K562 (cell line): ENCODE data around the gene MCCD1. TPM values are rescaled to one million over a fixed set of nuclear protein-coding genes. Genes with fewer than 3 reads are reported as not detected.

ENCODE experiments used
- CBFA2T2 ChIP-seq: fragments of 450-650 bp; conservative IDR thresholded peaks from 2 replicates; pipeline ENCODE4 v1.6.1; 2017; ENCODE audit warnings: mild to moderate bottlenecking
- CBX8 ChIP-seq: fragments of 200-600 bp; sonication (generic); IDR thresholded peaks from 2 replicates; pipeline ENCODE4 v1.6.1; 2012; ENCODE audit warnings: borderline replicate concordance, mixed run types, low read depth, mild to moderate bottlenecking, moderate library complexity, mixed read lengths, low read length, control low read depth, inconsistent platforms; ENCODE audit not compliant: poor library complexity, severe bottlenecking; ENCODE audit errors: extremely low read depth
- CHD2 ChIP-seq: IDR thresholded peaks from 2 replicates; pipeline ENCODE4 v1.6.1; 2011; ENCODE audit warnings: low read depth, low read length
- E2F3 ChIP-seq: fragments of 250-450 bp; sonication (Bioruptor Pico); IDR thresholded peaks from 2 replicates; pipeline ENCODE4 v1.4.0; 2020; ENCODE audit warnings: mild to moderate bottlenecking
- FOXP1 ChIP-seq: sonication (generic); formaldehyde crosslinking; IDR thresholded peaks from 2 replicates; pipeline ENCODE4 v1.8.0; 2022; ENCODE audit warnings: mild to moderate bottlenecking, missing genetic modification reagents
- GATAD2A ChIP-seq: fragments of 450-650 bp; IDR thresholded peaks from 2 replicates; pipeline ENCODE4 v1.6.1; 2017
- HEY1 ChIP-seq: fragments of 250-450 bp; sonication (Bioruptor Pico); IDR thresholded peaks from 2 replicates; pipeline ENCODE4 v1.5.0; 2020; ENCODE audit warnings: mild to moderate bottlenecking, moderate library complexity, borderline replicate concordance
- HNRNPH1 ChIP-seq: fragments of 200-400 bp; formaldehyde crosslinking; optimal IDR thresholded peaks from 2 replicates; pipeline ENCODE3; 2017; ENCODE audit warnings: low read depth, mild to moderate bottlenecking, low read length, moderate library complexity
- NCOA1 ChIP-seq: fragments of 450-650 bp; IDR thresholded peaks from 2 replicates; pipeline ENCODE4 v1.6.1; 2016; ENCODE audit warnings: low read depth
- NRF1 ChIP-seq, 2 experiments: fragments of 450-650 bp; IDR thresholded peaks in 1 of 2; conservative IDR thresholded peaks in 1 of 2; 2 replicates each; pipeline ENCODE4 v1.6.1; 2014; ENCODE audit warnings: mild to moderate bottlenecking in 2 of 2
- PCBP2 ChIP-seq: fragments of 200-400 bp; formaldehyde crosslinking; IDR thresholded peaks from 2 replicates; pipeline ENCODE4 v1.6.1; 2018; ENCODE audit warnings: low read length, low read depth, mild to moderate bottlenecking, moderate library complexity; ENCODE audit not compliant: poor library complexity, severe bottlenecking
- PYGO2 ChIP-seq: fragments of 450-650 bp; IDR thresholded peaks from 2 replicates; pipeline ENCODE4 v1.6.1; 2016; ENCODE audit warnings: mild to moderate bottlenecking, missing genetic modification characterization, moderate library complexity, missing compliant biosample characterization
- RFX5 ChIP-seq: IDR thresholded peaks from 2 replicates; pipeline ENCODE4 v1.6.1; 2011; ENCODE audit warnings: low read depth, mild to moderate bottlenecking, improper control_type of control experiment, low read length
- SRF ChIP-seq, 2 experiments: fragments of 250-450, 450-650 bp in 1 of 2; sonication (Bioruptor Pico) in 1 of 2; sonication (generic) in 1 of 2; formaldehyde crosslinking; IDR thresholded peaks; 2 replicates each; pipeline versions ENCODE4 v1.5.0 to v1.5.1; 2020 to 2022; ENCODE audit warnings: mild to moderate bottlenecking in 1 of 2, missing genetic modification reagents in 1 of 2
- SRSF3 ChIP-seq: fragments of 200-400 bp; formaldehyde crosslinking; IDR thresholded peaks from 2 replicates; pipeline ENCODE4 v1.6.1; 2016; ENCODE audit warnings: mild to moderate bottlenecking, low read length, moderate library complexity; ENCODE audit not compliant: insufficient read depth
- TEAD1 ChIP-seq, 2 experiments: fragments of 450-650 bp in 1 of 2; sonication (generic) in 1 of 2; formaldehyde crosslinking; IDR thresholded peaks; 2 replicates each; pipeline versions ENCODE4 v1.4.0 to v1.8.0; 2020 to 2022; ENCODE audit warnings: mild to moderate bottlenecking in 2 of 2, missing genetic modification reagents in 1 of 2
- ZFP91 ChIP-seq: sonication (generic); formaldehyde crosslinking; IDR thresholded peaks from 2 replicates; pipeline ENCODE4 v1.8.0; 2022; ENCODE audit warnings: mild to moderate bottlenecking, missing genetic modification reagents
- ZNF695 ChIP-seq: fragments of 450-650 bp; formaldehyde crosslinking; IDR thresholded peaks from 2 replicates; pipeline ENCODE4 v1.4.0; 2020; ENCODE audit warnings: mild to moderate bottlenecking, moderate library complexity
- ZNF717 ChIP-seq: fragments of 250-450 bp; sonication (Bioruptor Pico); IDR thresholded peaks from 2 replicates; pipeline ENCODE4 v1.5.0; 2021
- ZNF778 ChIP-seq: fragments of 450-650 bp; formaldehyde crosslinking; IDR thresholded peaks from 2 replicates; pipeline ENCODE4 v1.4.0; 2020; ENCODE audit warnings: mild to moderate bottlenecking, moderate library complexity
- ZNF79 ChIP-seq: fragments of 250-450 bp; sonication (Bioruptor Pico); IDR thresholded peaks from 2 replicates; pipeline ENCODE4 v1.4.0; 2020; ENCODE audit warnings: low read depth, mild to moderate bottlenecking, moderate library complexity
- ZZZ3 ChIP-seq: fragments of 450-650 bp; IDR thresholded peaks from 2 replicates; pipeline ENCODE4 v1.6.1; 2016; ENCODE audit warnings: antibody characterized with exemption, mild to moderate bottlenecking, moderate library complexity
- polyA plus RNA-seq, 8 experiments: library from polyadenylated mRNA; depleted of rRNA in 4 of 8; stranded (reverse) in 5 of 8; unstranded in 3 of 8; fragments of >200 nt; fragmentation: Nextera tagmentation in 2 of 8; fragmentation: Illumina TruSeq in 1 of 8; extraction: Ambion mirVana in 2 of 8; extraction: Trizol in 1 of 8; gene quantifications; 2 replicates each; pipeline versions ENCODE4 v1.2.1 to v1.2.3, GENCODE V29; 2011 to 2014; ENCODE audit warnings: inconsistent platforms in 1 of 8, missing spikeins in 1 of 8
- total RNA-seq, 7 experiments: library from RNA; depleted of rRNA in 6 of 7; stranded (reverse); fragments of >200 nt in 6 of 7; fragmentation: Illumina TruSeq in 2 of 7; extraction: Trizol in 2 of 7; gene quantifications; 2 replicates each; pipeline versions ENCODE4 v1.2.1 to v1.2.3, GENCODE V29; 2011 to 2021; ENCODE audit warnings: low replicate concordance in 1 of 7
- TF ChIP-seq, protein P1 (sequence below): sonication (generic); formaldehyde crosslinking; IDR thresholded peaks from 2 replicates; pipeline ENCODE4 v1.8.0; 2022; ENCODE audit warnings: missing genetic modification reagents, mild to moderate bottlenecking, borderline replicate concordance

The MCCD1 gene
- total and polyA plus RNA-seq, 9 of the 15 experiments (the other 6 are each of a cell fraction or from before 2014, with no cell fraction given) = not detected

DNA sequence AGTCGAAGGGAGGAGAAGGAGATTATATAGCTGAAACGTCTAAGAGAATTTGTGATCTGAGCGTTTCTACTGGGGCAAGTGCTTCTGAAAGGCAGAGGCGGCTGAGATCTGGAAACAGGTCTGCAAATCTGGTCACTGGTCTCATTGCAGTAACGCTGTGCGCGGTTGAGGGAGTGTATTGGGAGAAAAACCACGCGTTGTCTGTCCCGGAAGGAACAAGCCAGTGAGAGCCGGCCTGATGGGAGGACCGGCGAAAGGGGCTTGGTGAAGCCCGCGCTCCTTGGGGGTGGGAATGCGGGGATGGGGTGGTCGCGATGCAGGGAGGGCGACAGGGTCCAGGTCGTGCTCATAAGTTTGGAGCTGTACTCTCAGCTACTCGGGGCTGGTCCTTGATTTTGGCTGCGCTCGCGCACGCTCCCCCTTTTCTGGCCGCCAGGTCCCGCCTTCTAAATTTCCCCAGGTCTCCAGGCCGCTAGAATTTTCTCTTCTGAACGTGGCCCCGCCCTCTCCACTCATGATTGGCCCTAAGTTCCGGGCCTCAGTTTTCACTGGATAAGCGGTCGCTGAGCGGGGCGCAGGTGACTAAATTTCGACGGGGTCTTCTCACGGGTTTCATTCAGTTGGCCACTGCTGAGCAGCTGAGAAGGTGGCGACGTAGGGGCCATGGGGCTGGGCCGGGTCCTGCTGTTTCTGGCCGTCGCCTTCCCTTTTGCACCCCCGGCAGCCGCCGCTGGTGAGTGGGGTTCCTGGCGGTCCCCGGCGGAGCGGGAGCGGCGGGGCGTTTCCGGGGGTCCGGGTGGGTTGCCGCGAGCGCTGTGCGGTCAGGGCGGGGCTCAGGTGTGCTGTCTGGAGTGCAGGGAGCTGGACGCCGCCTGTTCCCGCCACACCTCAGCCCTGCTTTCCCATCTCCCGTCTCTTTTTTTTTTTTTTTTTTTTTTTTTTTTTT lies 31.0 kb upstream of the MCCD1 start, which contains the start of gene MICB (continued):
- TF ChIP-seq CBX8 (no peak), GATAD2A (no peak), E2F3 (CRISPR knock-in tag) (no peak), RFX5 (no peak), NRF1 (conservative IDR thresholded peaks at IDR 0.05 in 1 of 2, IDR thresholded peaks at IDR 0.05 in 1 of 2) (peak; percentile 93), NCOA1 (0 out of 2 replicates have a peak, but pooled peaks have one; percentile 33), ZNF778 (CRISPR knock-in tag) (no peak), CBFA2T2 (no peak), HNRNPH1 (no peak), SRF (CRISPR knock-in tag; IDR thresholded peaks at IDR 0.05) (no peak), CHD2 (no peak; the same call in 1 of the 2 replicates), TEAD1 (CRISPR knock-in tag; IDR thresholded peaks at IDR 0.05) (0 out of 4 replicates have a peak, but pooled peaks of 1 of the 2 experiments have one; percentile 63), PYGO2 (tag) (no peak), HEY1 (no peak), ZFP91 (CRISPR knock-in tag) (no peak), ZNF79 (no peak), FOXP1 (CRISPR knock-in tag) (no peak), PCBP2 (no peak), ZNF695 (no peak), ZZZ3 (no peak), SRSF3 (no peak), ZNF717 (CRISPR knock-in tag) (no peak)
- TF ChIP-seq, protein P1, sequence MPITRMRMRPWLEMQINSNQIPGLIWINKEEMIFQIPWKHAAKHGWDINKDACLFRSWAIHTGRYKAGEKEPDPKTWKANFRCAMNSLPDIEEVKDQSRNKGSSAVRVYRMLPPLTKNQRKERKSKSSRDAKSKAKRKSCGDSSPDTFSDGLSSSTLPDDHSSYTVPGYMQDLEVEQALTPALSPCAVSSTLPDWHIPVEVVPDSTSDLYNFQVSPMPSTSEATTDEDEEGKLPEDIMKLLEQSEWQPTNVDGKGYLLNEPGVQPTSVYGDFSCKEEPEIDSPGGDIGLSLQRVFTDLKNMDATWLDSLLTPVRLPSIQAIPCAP (CRISPR knock-in tag) = no peak
